ENCODE results near the gene TIFAB. TPM values are rescaled to one million over a fixed set of nuclear protein-coding genes. Genes with fewer than 3 reads are reported as not detected.
"Not testable (repeated sequence)": the region's sequence is repeated elsewhere in the genome, so short reads cannot be mapped to it uniquely, and the experiment has no call there.

Gene TIFAB
- 1.4 TPM for polyA plus RNA-seq
- long read RNA-seq, donor 1, full-length matches to known transcripts: 1 of 1 reads
- long read RNA-seq, donor 1, partial matches to known transcripts: 0 of 1 reads
- long read RNA-seq, donor 1, other reads (novel, unspliced or antisense): 0 of 1 reads
- long read RNA-seq, donor 2, full-length matches to known transcripts: 2 of 2 reads
- long read RNA-seq, donor 2, partial matches to known transcripts: 0 of 2 reads
- long read RNA-seq, donor 2, other reads (novel, unspliced or antisense): 0 of 2 reads
- long read RNA-seq, donor 3: 0 reads
- long read RNA-seq, donor 4: 0 reads
- long read RNA-seq, donor 5, full-length matches to known transcripts: 1 of 1 reads
- long read RNA-seq, donor 5, partial matches to known transcripts: 0 of 1 reads
- long read RNA-seq, donor 5, other reads (novel, unspliced or antisense): 0 of 1 reads
- long read RNA-seq, donor 6, full-length matches to known transcripts: 1 of 1 reads
- long read RNA-seq, donor 6, partial matches to known transcripts: 0 of 1 reads
- long read RNA-seq, donor 6, other reads (novel, unspliced or antisense): 0 of 1 reads
- long read RNA-seq, donor 7: 0 reads
- long read RNA-seq, donor 8, full-length matches to known transcripts: 1 of 1 reads
- long read RNA-seq, donor 8, partial matches to known transcripts: 0 of 1 reads
- long read RNA-seq, donor 8, other reads (novel, unspliced or antisense): 0 of 1 reads
- long read RNA-seq, donor 9: 0 reads
- long read RNA-seq, donor 10: 0 reads
- long read RNA-seq, donor 11, full-length matches to known transcripts: 2 of 2 reads
- long read RNA-seq, donor 11, partial matches to known transcripts: 0 of 2 reads
- long read RNA-seq, donor 11, other reads (novel, unspliced or antisense): 0 of 2 reads

- peaks cover 17% of the 10 kb centered on the region for H3K27me3 ChIP-seq (ENCODE audit: control insufficient read depth, insufficient read depth, low read length)
- H3K9me3 ChIP-seq (ENCODE audit: control insufficient read depth, low read depth, low read length): no peaks in the 10 kb centered on the region
- DNase-seq: no peak
- no peaks in the 10 kb centered on the region for H3K4me1 ChIP-seq (ENCODE audit: control insufficient read depth, insufficient read depth, low read length)
- no CpG with 5 or more reads among the region's 10 CpGs for WGBS (ENCODE audit: insufficient coverage, low lambda C conversion rate)
- no peaks in the 10 kb centered on the region for H3K36me3 ChIP-seq (ENCODE audit: control insufficient read depth, insufficient read depth, low read length)
- H3K4me3 ChIP-seq (ENCODE audit: low read length): no peak within 1 kb of the TSS
- no peak within 1 kb of the TSS for H3K27ac ChIP-seq (ENCODE audit: low read length)
Measured at GRCh38 chr5:135452321-135453030, at the start of gene TIFAB. Gene TIFAB (minus strand): TSS chr5:135452351. CDS start chr5:135449939, 2,412 bp downstream.

GRCh38 chr5:135498637-135498995 is 46.5 kb upstream of the TIFAB start:
- no peaks in the 10 kb centered on the region for H3K36me3 ChIP-seq (ENCODE audit: control insufficient read depth, insufficient read depth, low read length)
- no peak for DNase-seq
- no peak overlapping the region for H3K27ac ChIP-seq (ENCODE audit: low read length)
- H3K27me3 ChIP-seq (ENCODE audit: control insufficient read depth, insufficient read depth, low read length): peaks cover 66% of the 10 kb centered on the region
- no CpG with 5 or more reads among the region's 2 CpGs for WGBS (ENCODE audit: insufficient coverage, low lambda C conversion rate)
- H3K9me3 ChIP-seq (ENCODE audit: control insufficient read depth, low read depth, low read length): no peaks in the 10 kb centered on the region
- no peak overlapping the region for H3K4me3 ChIP-seq (ENCODE audit: low read length)
- H3K4me1 ChIP-seq (ENCODE audit: control insufficient read depth, insufficient read depth, low read length): no peaks in the 10 kb centered on the region

- WGBS (ENCODE audit: insufficient coverage, low lambda C conversion rate): 100% methylated on average over 1 of the region's 8 CpGs
Measured at GRCh38 chr5:135497971-135498636, 46.0 kb upstream of the TIFAB start.

GRCh38 chr5:135495531-135495930 is 43.4 kb upstream of the TIFAB start:
- not testable (repeated sequence) for H3K36me3 ChIP-seq (ENCODE audit: control insufficient read depth, insufficient read depth, low read length); DNase-seq; H3K9me3 ChIP-seq (ENCODE audit: control insufficient read depth, low read depth, low read length); H3K27ac ChIP-seq (ENCODE audit: low read length); H3K4me1 ChIP-seq (ENCODE audit: control insufficient read depth, insufficient read depth, low read length); H3K4me3 ChIP-seq (ENCODE audit: low read length)
- peaks cover 78% of the 10 kb centered on the region for H3K27me3 ChIP-seq (ENCODE audit: control insufficient read depth, insufficient read depth, low read length)
- WGBS (ENCODE audit: insufficient coverage, low lambda C conversion rate): 60% methylated on average over 1 of the region's 4 CpGs

More at GRCh38 chr5:135497971-135498636, 46.0 kb upstream of the TIFAB start:
- no peak for DNase-seq
- Histone ChIP-seq H3K4me3 (ENCODE audit: low read length) (no peak overlapping the region), H3K36me3 (ENCODE audit: control insufficient read depth, insufficient read depth, low read length) (no peaks in the 10 kb centered on the region), H3K27ac (ENCODE audit: low read length) (no peak overlapping the region), H3K9me3 (ENCODE audit: control insufficient read depth, low read depth, low read length) (no peaks in the 10 kb centered on the region), H3K4me1 (ENCODE audit: control insufficient read depth, insufficient read depth, low read length) (no peaks in the 10 kb centered on the region), H3K27me3 (ENCODE audit: control insufficient read depth, insufficient read depth, low read length) (peaks cover 66% of the 10 kb centered on the region)

- Histone ChIP-seq H3K36me3 (ENCODE audit: control insufficient read depth, insufficient read depth, low read length) (no peaks in the 10 kb centered on the region), H3K27me3 (ENCODE audit: control insufficient read depth, insufficient read depth, low read length) (peaks cover 87% of the 10 kb centered on the region), H3K4me1 (ENCODE audit: control insufficient read depth, insufficient read depth, low read length) (peaks cover 11% of the 10 kb centered on the region), H3K4me3 (ENCODE audit: low read length) (no peak overlapping the region), H3K9me3 (ENCODE audit: control insufficient read depth, low read depth, low read length) (peaks cover 5% of the 10 kb centered on the region), H3K27ac (ENCODE audit: low read length) (no peak overlapping the region)
- 100% methylated on average over 1 of the region's 5 CpGs for WGBS (ENCODE audit: insufficient coverage, low lambda C conversion rate)
- DNase-seq: no peak
Measured at GRCh38 chr5:135494196-135494595, 42.0 kb upstream of the TIFAB start.

- Histone ChIP-seq H3K4me1 (ENCODE audit: control insufficient read depth, insufficient read depth, low read length) (peaks cover 17% of the 10 kb centered on the region), H3K4me3 (ENCODE audit: low read length) (no peak overlapping the region), H3K27me3 (ENCODE audit: control insufficient read depth, insufficient read depth, low read length) (peaks cover 87% of the 10 kb centered on the region), H3K27ac (ENCODE audit: low read length) (no peak overlapping the region), H3K9me3 (ENCODE audit: control insufficient read depth, low read depth, low read length) (peaks cover 9% of the 10 kb centered on the region), H3K36me3 (ENCODE audit: control insufficient read depth, insufficient read depth, low read length) (no peaks in the 10 kb centered on the region)
- no peak for DNase-seq
- WGBS (ENCODE audit: insufficient coverage, low lambda C conversion rate): no CpG with 5 or more reads among the region's 8 CpGs
Measured at GRCh38 chr5:135493406-135494180, 41.4 kb upstream of the TIFAB start.

GRCh38 chr5:135492319-135492626 is 40.1 kb upstream of the TIFAB start:
- WGBS (ENCODE audit: insufficient coverage, low lambda C conversion rate): no CpG with 5 or more reads among the region's 3 CpGs

GRCh38 chr5:135491552-135492318 is 39.6 kb upstream of the TIFAB start:
- WGBS (ENCODE audit: insufficient coverage, low lambda C conversion rate): no CpG with 5 or more reads among the region's 40 CpGs
- Histone ChIP-seq H3K4me1 (ENCODE audit: control insufficient read depth, insufficient read depth, low read length) (peaks cover 18% of the 10 kb centered on the region), H3K27ac (ENCODE audit: low read length) (no peak overlapping the region), H3K36me3 (ENCODE audit: control insufficient read depth, insufficient read depth, low read length) (no peaks in the 10 kb centered on the region), H3K9me3 (ENCODE audit: control insufficient read depth, low read depth, low read length) (peaks cover 10% of the 10 kb centered on the region), H3K4me3 (ENCODE audit: low read length) (no peak overlapping the region), H3K27me3 (ENCODE audit: control insufficient read depth, insufficient read depth, low read length) (peaks cover 88% of the 10 kb centered on the region)
- DNase-seq: peak; percentile 6 to 35

More at GRCh38 chr5:135492319-135492626, 40.1 kb upstream of the TIFAB start:
- Histone ChIP-seq H3K27me3 (ENCODE audit: control insufficient read depth, insufficient read depth, low read length) (peaks cover 87% of the 10 kb centered on the region), H3K36me3 (ENCODE audit: control insufficient read depth, insufficient read depth, low read length) (no peaks in the 10 kb centered on the region), H3K4me3 (ENCODE audit: low read length) (no peak overlapping the region), H3K27ac (ENCODE audit: low read length) (no peak overlapping the region), H3K9me3 (ENCODE audit: control insufficient read depth, low read depth, low read length) (peaks cover 10% of the 10 kb centered on the region), H3K4me1 (ENCODE audit: control insufficient read depth, insufficient read depth, low read length) (peaks cover 18% of the 10 kb centered on the region)
- DNase-seq: no peak

- Histone ChIP-seq H3K9me3 (ENCODE audit: control insufficient read depth, low read depth, low read length) (peaks cover 10% of the 10 kb centered on the region), H3K27ac (ENCODE audit: low read length) (no peak overlapping the region), H3K27me3 (ENCODE audit: control insufficient read depth, insufficient read depth, low read length) (peaks cover 90% of the 10 kb centered on the region), H3K36me3 (ENCODE audit: control insufficient read depth, insufficient read depth, low read length) (no peaks in the 10 kb centered on the region), H3K4me3 (ENCODE audit: low read length) (no peak overlapping the region), H3K4me1 (ENCODE audit: control insufficient read depth, insufficient read depth, low read length) (peaks cover 18% of the 10 kb centered on the region)
- no CpG with 5 or more reads among the region's 14 CpGs for WGBS (ENCODE audit: insufficient coverage, low lambda C conversion rate)
- no peak for DNase-seq
Measured at GRCh38 chr5:135491038-135491551, 38.9 kb upstream of the TIFAB start.

Measured in large intestine (tissue), 12 donors.